ENCODE measurements around the gene OR6S1.
A peak's percentile ranks its signal among the peaks of the same experiment; 100 is the strongest.

OR6S1 gene

GRCh38 chr14:20631023-20631879 lies 10.2 kb downstream of the OR6S1 start:
- peaks cover 3 to 10% of the 10 kb centered on the region in 2 donors for H3K27me3 ChIP-seq (ENCODE audit: control insufficient read depth in 2 of 2, insufficient read depth in 2 of 2, low read length in 2 of 2)
- H3K4me1 ChIP-seq (ENCODE audit: control insufficient read depth in 2 of 2, insufficient read depth in 2 of 2, low read length in 2 of 2), result peaks cover 15% of the 10 kb centered on the region in 2 donors
- no peaks in the 10 kb centered on the region for H3K9me3 ChIP-seq (ENCODE audit: control insufficient read depth in 2 of 2, low read length in 2 of 2)
- no peak overlapping the region for H3K27ac ChIP-seq (ENCODE audit: low read depth in 2 of 2, low read length in 2 of 2)
- H3K9ac ChIP-seq (ENCODE audit: low read depth in 1 of 2, low read length in 2 of 2), result peak overlapping the region; percentile 10 to 58
- H3K4me3 ChIP-seq (ENCODE audit: low read length in 2 of 2), result peak overlapping the region; percentile 62 to 66
- H3K36me3 ChIP-seq (ENCODE audit: control insufficient read depth in 2 of 2, insufficient read depth in 2 of 2, low read length in 2 of 2), result no peaks in the 10 kb centered on the region

GRCh38 chr14:20630340-20631022 lies 11.0 kb downstream of the OR6S1 start:
- peaks cover 15% of the 10 kb centered on the region in 2 donors for H3K4me1 ChIP-seq (ENCODE audit: control insufficient read depth in 2 of 2, insufficient read depth in 2 of 2, low read length in 2 of 2)
- H3K4me3 ChIP-seq (ENCODE audit: low read length in 2 of 2), result peak overlapping the region; percentile 62 to 66
- H3K27ac ChIP-seq (ENCODE audit: low read depth in 2 of 2, low read length in 2 of 2), result no peak overlapping the region
- H3K27me3 ChIP-seq (ENCODE audit: control insufficient read depth in 2 of 2, insufficient read depth in 2 of 2, low read length in 2 of 2), result peaks cover 3 to 10% of the 10 kb centered on the region in 2 donors
- no peaks in the 10 kb centered on the region for H3K36me3 ChIP-seq (ENCODE audit: control insufficient read depth in 2 of 2, insufficient read depth in 2 of 2, low read length in 2 of 2)
- no peaks in the 10 kb centered on the region for H3K9me3 ChIP-seq (ENCODE audit: control insufficient read depth in 2 of 2, low read length in 2 of 2)
- peak overlapping the region; percentile 10 to 58 for H3K9ac ChIP-seq (ENCODE audit: low read depth in 1 of 2, low read length in 2 of 2)

- Histone ChIP-seq H3K27ac (ENCODE audit: low read depth in 2 of 2, low read length in 2 of 2) (no peak overlapping the region), H3K9ac (ENCODE audit: low read depth in 1 of 2, low read length in 2 of 2) (no peak overlapping the region), H3K36me3 (ENCODE audit: control insufficient read depth in 2 of 2, insufficient read depth in 2 of 2, low read length in 2 of 2) (no peaks in the 10 kb centered on the region), H3K27me3 (ENCODE audit: control insufficient read depth in 2 of 2, insufficient read depth in 2 of 2, low read length in 2 of 2) (peaks cover 3 to 10% of the 10 kb centered on the region in 2 donors), H3K4me1 (ENCODE audit: control insufficient read depth in 2 of 2, insufficient read depth in 2 of 2, low read length in 2 of 2) (peaks cover 12 to 15% of the 10 kb centered on the region in 2 donors), H3K9me3 (ENCODE audit: control insufficient read depth in 2 of 2, low read length in 2 of 2) (no peaks in the 10 kb centered on the region), H3K4me3 (ENCODE audit: low read length in 2 of 2) (no peak overlapping the region)
Observed at GRCh38 chr14:20628063-20628854, 13.2 kb downstream of the OR6S1 start.

GRCh38 chr14:20627346-20628027 lies 14.0 kb downstream of the OR6S1 start:
- Histone ChIP-seq H3K9ac (ENCODE audit: low read depth in 1 of 2, low read length in 2 of 2) (no peak overlapping the region), H3K36me3 (ENCODE audit: control insufficient read depth in 2 of 2, insufficient read depth in 2 of 2, low read length in 2 of 2) (no peaks in the 10 kb centered on the region), H3K4me1 (ENCODE audit: control insufficient read depth in 2 of 2, insufficient read depth in 2 of 2, low read length in 2 of 2) (peaks cover 12 to 13% of the 10 kb centered on the region in 2 donors), H3K4me3 (ENCODE audit: low read length in 2 of 2) (no peak overlapping the region), H3K27me3 (ENCODE audit: control insufficient read depth in 2 of 2, insufficient read depth in 2 of 2, low read length in 2 of 2) (peaks cover 3 to 10% of the 10 kb centered on the region in 2 donors), H3K27ac (ENCODE audit: low read depth in 2 of 2, low read length in 2 of 2) (no peak overlapping the region), H3K9me3 (ENCODE audit: control insufficient read depth in 2 of 2, low read length in 2 of 2) (no peaks in the 10 kb centered on the region)

DNA sequence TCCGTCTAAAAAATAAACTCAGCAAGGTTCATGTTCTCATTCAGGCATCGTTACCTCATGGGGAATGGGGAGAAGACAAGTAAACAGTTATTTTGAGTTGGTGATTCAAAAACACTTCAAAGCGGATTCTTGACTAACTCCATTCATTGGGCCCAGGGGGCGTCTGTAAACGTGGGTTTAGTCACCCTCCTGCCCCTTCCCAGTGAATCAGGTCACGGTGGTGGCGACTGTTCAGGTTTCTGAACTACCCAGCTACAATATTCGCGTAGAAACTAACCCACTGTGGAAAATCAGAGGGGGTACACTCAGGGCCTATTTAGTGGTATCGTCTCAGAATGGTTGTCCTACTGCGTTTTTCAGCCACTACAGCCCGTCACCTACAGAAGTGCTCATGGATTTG lies 15.2 kb downstream of the OR6S1 start:
- Histone ChIP-seq H3K4me1 (ENCODE audit: control insufficient read depth in 2 of 2, insufficient read depth in 2 of 2, low read length in 2 of 2) (peaks cover 6 to 7% of the 10 kb centered on the region in 2 donors), H3K9me3 (ENCODE audit: control insufficient read depth in 2 of 2, low read length in 2 of 2) (no peaks in the 10 kb centered on the region), H3K27ac (ENCODE audit: low read depth in 2 of 2, low read length in 2 of 2) (no peak overlapping the region), H3K27me3 (ENCODE audit: control insufficient read depth in 2 of 2, insufficient read depth in 2 of 2, low read length in 2 of 2) (peaks cover 3 to 10% of the 10 kb centered on the region in 2 donors), H3K4me3 (ENCODE audit: low read length in 2 of 2) (no peak overlapping the region), H3K9ac (ENCODE audit: low read depth in 1 of 2, low read length in 2 of 2) (no peak overlapping the region), H3K36me3 (ENCODE audit: control insufficient read depth in 2 of 2, insufficient read depth in 2 of 2, low read length in 2 of 2) (no peaks in the 10 kb centered on the region)

- Histone ChIP-seq H3K9ac (ENCODE audit: low read depth in 1 of 2, low read length in 2 of 2) (peak overlapping the region; percentile 15 to 31), H3K27me3 (ENCODE audit: control insufficient read depth in 2 of 2, insufficient read depth in 2 of 2, low read length in 2 of 2) (peaks cover 0 to 4% of the 10 kb centered on the region in 2 donors), H3K27ac (ENCODE audit: low read depth in 2 of 2, low read length in 2 of 2) (peak overlapping the region in 1 of 2 donors; percentile 10), H3K9me3 (ENCODE audit: control insufficient read depth in 2 of 2, low read length in 2 of 2) (no peaks in the 10 kb centered on the region), H3K36me3 (ENCODE audit: control insufficient read depth in 2 of 2, insufficient read depth in 2 of 2, low read length in 2 of 2) (no peaks in the 10 kb centered on the region), H3K4me3 (ENCODE audit: low read length in 2 of 2) (peak overlapping the region; percentile 53 to 61), H3K4me1 (ENCODE audit: control insufficient read depth in 2 of 2, insufficient read depth in 2 of 2, low read length in 2 of 2) (no peaks in the 10 kb centered on the region)
Observed at GRCh38 chr14:20624495-20625070, 16.9 kb downstream of the OR6S1 start.

DNA sequence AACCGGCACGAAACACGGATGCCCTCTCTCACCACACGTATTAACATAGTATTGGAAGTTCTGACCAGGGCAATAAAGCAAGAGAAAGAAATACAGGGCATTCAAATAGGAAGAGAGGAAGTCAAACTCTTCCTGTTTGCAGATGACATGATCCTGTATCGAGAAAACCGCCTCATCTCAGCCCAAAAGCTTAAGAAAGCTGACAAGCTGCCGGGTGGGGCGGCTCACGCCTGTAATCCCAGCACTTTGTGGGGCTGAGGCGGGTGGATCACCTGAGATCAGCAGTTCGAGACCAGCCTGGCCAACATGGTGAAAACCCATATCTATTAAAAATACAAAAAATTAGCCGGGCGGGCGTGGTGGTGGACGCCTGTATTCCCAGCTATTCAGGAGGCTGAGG lies 17.7 kb downstream of the OR6S1 start:
- Histone ChIP-seq H3K27ac (ENCODE audit: low read depth in 2 of 2, low read length in 2 of 2) (no peak overlapping the region), H3K36me3 (ENCODE audit: control insufficient read depth in 2 of 2, insufficient read depth in 2 of 2, low read length in 2 of 2) (no peaks in the 10 kb centered on the region), H3K9ac (ENCODE audit: low read depth in 1 of 2, low read length in 2 of 2) (no peak overlapping the region), H3K27me3 (ENCODE audit: control insufficient read depth in 2 of 2, insufficient read depth in 2 of 2, low read length in 2 of 2) (peaks cover 0 to 4% of the 10 kb centered on the region in 2 donors), H3K4me1 (ENCODE audit: control insufficient read depth in 2 of 2, insufficient read depth in 2 of 2, low read length in 2 of 2) (no peaks in the 10 kb centered on the region), H3K4me3 (ENCODE audit: low read length in 2 of 2) (no peak overlapping the region), H3K9me3 (ENCODE audit: control insufficient read depth in 2 of 2, low read length in 2 of 2) (no peaks in the 10 kb centered on the region)

DNA sequence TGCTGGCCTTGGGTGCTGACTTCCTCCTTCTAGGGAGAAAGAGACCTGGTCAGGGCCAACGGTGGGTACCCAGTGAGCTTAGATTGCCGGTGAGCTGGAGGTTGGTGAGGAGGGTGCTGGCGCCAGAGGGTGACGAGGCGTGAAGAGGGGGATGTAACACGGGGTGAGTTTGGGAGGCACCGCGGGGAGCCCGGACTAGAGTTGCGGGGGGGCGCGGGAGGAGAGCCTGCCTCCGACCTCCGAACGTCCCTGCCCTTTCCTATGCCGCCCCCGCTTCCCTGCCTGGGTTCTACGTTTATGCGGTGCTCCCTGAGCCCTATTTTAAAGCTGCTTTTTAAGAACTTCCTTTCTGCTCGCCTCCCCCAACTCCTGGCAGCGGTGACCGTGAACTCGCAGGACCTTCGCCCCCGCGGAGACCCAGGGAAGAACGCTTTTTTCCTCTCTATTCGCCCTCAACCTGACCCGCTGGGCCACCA lies 18.6 kb downstream of the OR6S1 start:
- no peak overlapping the region for H3K27ac ChIP-seq (ENCODE audit: low read depth in 2 of 2, low read length in 2 of 2)
- no peaks in the 10 kb centered on the region for H3K36me3 ChIP-seq (ENCODE audit: control insufficient read depth in 2 of 2, insufficient read depth in 2 of 2, low read length in 2 of 2)
- H3K4me1 ChIP-seq (ENCODE audit: control insufficient read depth in 2 of 2, insufficient read depth in 2 of 2, low read length in 2 of 2), result no peaks in the 10 kb centered on the region
- no peaks in the 10 kb centered on the region for H3K9me3 ChIP-seq (ENCODE audit: control insufficient read depth in 2 of 2, low read length in 2 of 2)
- no peak overlapping the region for H3K9ac ChIP-seq (ENCODE audit: low read depth in 1 of 2, low read length in 2 of 2)
- no peak overlapping the region for H3K4me3 ChIP-seq (ENCODE audit: low read length in 2 of 2)
- H3K27me3 ChIP-seq (ENCODE audit: control insufficient read depth in 2 of 2, insufficient read depth in 2 of 2, low read length in 2 of 2), result peaks cover 0 to under 1% of the 10 kb centered on the region in 2 donors

DNA sequence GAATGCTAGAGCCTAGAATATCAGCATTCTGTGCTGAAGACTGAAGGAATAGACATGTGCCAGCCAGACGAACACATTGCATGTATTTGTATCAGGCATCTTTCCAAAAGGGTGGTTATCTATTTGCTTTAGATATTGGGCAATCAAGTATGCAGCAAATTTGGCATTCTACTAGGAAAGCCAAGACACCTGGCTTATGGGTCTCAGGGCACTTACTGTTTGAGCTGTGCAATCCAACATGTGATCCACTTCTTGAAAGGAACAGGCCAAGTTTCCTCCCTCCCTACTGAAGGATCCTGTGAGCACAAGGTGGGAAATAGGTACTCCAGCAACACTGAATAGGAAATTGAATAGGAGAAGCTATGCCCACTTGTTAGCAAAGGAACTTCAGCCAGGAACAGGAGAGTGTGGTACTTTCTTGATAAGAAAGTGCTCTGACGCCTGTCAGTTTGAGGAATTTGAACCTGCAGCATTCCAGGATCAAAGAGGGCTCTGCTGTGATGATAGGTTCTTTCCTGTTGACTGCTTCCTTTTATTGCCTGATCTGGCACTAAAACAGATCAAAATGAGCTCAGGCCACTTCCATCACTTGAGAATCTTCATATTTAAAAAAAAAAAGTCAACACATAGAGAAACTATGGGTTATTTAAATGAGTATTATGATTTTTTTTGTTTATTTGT lies 20.6 kb downstream of the OR6S1 start:
- no peak overlapping the region for H3K27ac ChIP-seq (ENCODE audit: low read depth in 2 of 2, low read length in 2 of 2)
- no peaks in the 10 kb centered on the region for H3K36me3 ChIP-seq (ENCODE audit: control insufficient read depth in 2 of 2, insufficient read depth in 2 of 2, low read length in 2 of 2)
- H3K9me3 ChIP-seq (ENCODE audit: control insufficient read depth in 2 of 2, low read length in 2 of 2), result no peaks in the 10 kb centered on the region
- H3K27me3 ChIP-seq (ENCODE audit: control insufficient read depth in 2 of 2, insufficient read depth in 2 of 2, low read length in 2 of 2), result no peaks in the 10 kb centered on the region
- H3K9ac ChIP-seq (ENCODE audit: low read depth in 1 of 2, low read length in 2 of 2), result no peak overlapping the region
- H3K4me1 ChIP-seq (ENCODE audit: control insufficient read depth in 2 of 2, insufficient read depth in 2 of 2, low read length in 2 of 2), result no peaks in the 10 kb centered on the region
- H3K4me3 ChIP-seq (ENCODE audit: low read length in 2 of 2), result no peak overlapping the region
